Progenitor cell of endocrine pancreas (in vitro differentiated cells): Measurements from ENCODE around the gene SHISAL2A. TPM values are rescaled to one million over a fixed set of nuclear protein-coding genes. Genes with fewer than 3 reads are reported as not detected.

Experiments used
- DNase-seq: peaks from one replicate; pipeline ENCODE4 v3.0.0; 2021; ENCODE audit warnings: low spot score; ENCODE audit not compliant: unreplicated experiment
- H3K27ac Mint-ChIP-seq: 2 replicates; pipeline ENCODE4 v1.8.0; 2021; ENCODE audit warnings: mild to moderate bottlenecking, moderate library complexity, mixed read lengths
- H3K27me3 Mint-ChIP-seq: 2 replicates; pipeline ENCODE4 v1.8.0; 2021; ENCODE audit warnings: mixed read lengths
- H3K36me3 Mint-ChIP-seq: 2 replicates; pipeline ENCODE4 v1.8.0; 2022; ENCODE audit warnings: mixed read lengths; ENCODE audit not compliant: insufficient read depth
- H3K4me1 Mint-ChIP-seq: 2 replicates; pipeline ENCODE4 v1.8.0; 2021; ENCODE audit warnings: low read depth, mixed read lengths
- H3K4me3 Mint-ChIP-seq: 2 replicates; pipeline ENCODE4 v1.8.0; 2021; ENCODE audit warnings: low read depth, mild to moderate bottlenecking, moderate library complexity, mixed read lengths
- H3K9me3 Mint-ChIP-seq: 2 replicates; pipeline ENCODE4 v1.8.0; 2021; ENCODE audit warnings: low read depth, mixed read lengths
- CTCF ChIP-seq: fragments of 200-600 bp; sonication (generic); IDR thresholded peaks from one replicate; pipeline ENCODE4 v1.5.0; 2021; ENCODE audit warnings: antibody characterized with exemption, mild to moderate bottlenecking; ENCODE audit not compliant: unreplicated experiment
- total RNA-seq: library from RNA; stranded (reverse); gene quantifications from 2 replicates; pipeline ENCODE4 v1.2.1, GENCODE V29; 2021

Gene SHISAL2A
- total RNA-seq, 1 donor from 2014 or later: 0.38 TPM

- no peak overlapping the region for H3K4me3 Mint-ChIP-seq
- no peak for DNase-seq
- H3K27me3 Mint-ChIP-seq: peaks cover 12% of the 10 kb centered on the region
- H3K27ac Mint-ChIP-seq: no peak overlapping the region
- peaks cover 8% of the 10 kb centered on the region for H3K36me3 Mint-ChIP-seq
- TF ChIP-seq CTCF: no peak
- no peaks in the 10 kb centered on the region for H3K4me1 Mint-ChIP-seq
- H3K9me3 Mint-ChIP-seq: peaks cover 8% of the 10 kb centered on the region
These were observed 11.0 kb upstream of the SHISAL2A start for GRCh38 chr1:52621950-52622349.

GRCh38 chr1:52623812-52624211 lies 9.2 kb upstream of the SHISAL2A start:
- H3K36me3 Mint-ChIP-seq: peaks cover 8% of the 10 kb centered on the region
- no peaks in the 10 kb centered on the region for H3K4me1 Mint-ChIP-seq
- no peak overlapping the region for H3K4me3 Mint-ChIP-seq
- no peak overlapping the region for H3K27ac Mint-ChIP-seq
- no peak for DNase-seq
- TF ChIP-seq CTCF: no peak
- no peaks in the 10 kb centered on the region for H3K27me3 Mint-ChIP-seq
- peaks cover 8% of the 10 kb centered on the region for H3K9me3 Mint-ChIP-seq

- Mint-ChIP-seq H3K4me1 (peaks cover 5% of the 10 kb centered on the region), H3K9me3 (peaks cover 3% of the 10 kb centered on the region), H3K27me3 (peaks cover 10% of the 10 kb centered on the region), H3K27ac (no peak overlapping the region), H3K36me3 (peaks cover 2% of the 10 kb centered on the region), H3K4me3 (no peak overlapping the region)
- no peak for TF ChIP-seq CTCF
- DNase-seq: no peak
These were observed 5.9 kb upstream of the SHISAL2A start for GRCh38 chr1:52627028-52627427.

- no peak for DNase-seq
- TF ChIP-seq CTCF: no peak
- peaks cover 20% of the 10 kb centered on the region for H3K27me3 Mint-ChIP-seq
- H3K4me3 Mint-ChIP-seq: no peak overlapping the region
- H3K4me1 Mint-ChIP-seq: peaks cover 5% of the 10 kb centered on the region
- H3K27ac Mint-ChIP-seq: peak overlapping the region; percentile 9
- H3K9me3 Mint-ChIP-seq: no peaks in the 10 kb centered on the region
- H3K36me3 Mint-ChIP-seq: no peaks in the 10 kb centered on the region
These were observed 4.2 kb upstream of the SHISAL2A start for GRCh38 chr1:52628614-52629324.

- H3K4me3 Mint-ChIP-seq: no peak overlapping the region
- peak overlapping the region; percentile 9 for H3K27ac Mint-ChIP-seq
- DNase-seq: no peak
These were observed 3.7 kb upstream of the SHISAL2A start for GRCh38 chr1:52629325-52629643.

More at GRCh38 chr1:52629325-52629643, 3.7 kb upstream of the SHISAL2A start:
- H3K27me3 Mint-ChIP-seq: peaks cover 25% of the 10 kb centered on the region
- peaks cover 5% of the 10 kb centered on the region for H3K4me1 Mint-ChIP-seq
- peaks cover 1% of the 10 kb centered on the region for H3K36me3 Mint-ChIP-seq
- no peaks in the 10 kb centered on the region for H3K9me3 Mint-ChIP-seq
- no peak for TF ChIP-seq CTCF
